ENCODE data around the gene UNC79. TPM values are rescaled to one million over a fixed set of nuclear protein-coding genes. Genes with fewer than 3 reads are reported as not detected.

Gene UNC79
- total RNA-seq, 2 donors from 2014 or later, result 0.05 to 0.09 TPM

DNA sequence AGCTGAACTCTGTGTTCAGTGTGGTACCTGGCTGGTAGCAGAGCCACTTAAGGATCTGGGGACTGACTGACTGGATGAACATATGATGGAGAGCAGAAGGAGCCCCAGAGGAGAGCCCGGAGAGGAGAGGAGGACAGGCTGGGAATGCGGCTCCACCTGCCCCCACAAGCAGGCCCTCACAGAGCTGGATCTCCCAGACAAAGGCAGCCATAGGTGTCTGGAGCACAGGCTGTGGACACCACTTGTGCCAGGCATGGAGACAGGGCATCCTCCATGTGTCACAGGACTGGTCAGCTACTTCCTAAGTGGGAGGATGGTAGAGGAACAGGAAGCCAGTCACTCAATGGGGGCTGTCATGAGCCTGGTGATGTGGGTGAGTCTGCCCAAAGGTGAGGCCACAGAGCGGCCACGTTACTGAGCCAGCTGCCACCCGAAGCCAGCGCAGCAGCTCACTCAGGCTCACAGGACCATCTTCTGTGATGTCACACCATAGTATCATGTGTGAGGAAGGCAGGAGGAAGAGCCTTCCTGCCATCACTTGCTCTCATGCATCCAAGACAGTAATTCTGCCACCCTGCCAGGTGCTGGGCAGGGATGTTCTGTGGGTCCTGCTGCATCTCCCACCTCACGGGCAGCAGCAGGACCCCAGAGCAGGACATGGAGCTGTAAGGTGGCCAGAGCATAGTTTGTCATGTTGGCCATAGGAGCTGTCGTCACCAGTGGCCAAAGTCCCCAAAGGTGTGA lies 285.4 kb downstream of the UNC79 start:
- no peak for DNase-seq (ENCODE audit: low spot score)
- intact Hi-C loops (cut with DNase I), result no loop called here

DNA sequence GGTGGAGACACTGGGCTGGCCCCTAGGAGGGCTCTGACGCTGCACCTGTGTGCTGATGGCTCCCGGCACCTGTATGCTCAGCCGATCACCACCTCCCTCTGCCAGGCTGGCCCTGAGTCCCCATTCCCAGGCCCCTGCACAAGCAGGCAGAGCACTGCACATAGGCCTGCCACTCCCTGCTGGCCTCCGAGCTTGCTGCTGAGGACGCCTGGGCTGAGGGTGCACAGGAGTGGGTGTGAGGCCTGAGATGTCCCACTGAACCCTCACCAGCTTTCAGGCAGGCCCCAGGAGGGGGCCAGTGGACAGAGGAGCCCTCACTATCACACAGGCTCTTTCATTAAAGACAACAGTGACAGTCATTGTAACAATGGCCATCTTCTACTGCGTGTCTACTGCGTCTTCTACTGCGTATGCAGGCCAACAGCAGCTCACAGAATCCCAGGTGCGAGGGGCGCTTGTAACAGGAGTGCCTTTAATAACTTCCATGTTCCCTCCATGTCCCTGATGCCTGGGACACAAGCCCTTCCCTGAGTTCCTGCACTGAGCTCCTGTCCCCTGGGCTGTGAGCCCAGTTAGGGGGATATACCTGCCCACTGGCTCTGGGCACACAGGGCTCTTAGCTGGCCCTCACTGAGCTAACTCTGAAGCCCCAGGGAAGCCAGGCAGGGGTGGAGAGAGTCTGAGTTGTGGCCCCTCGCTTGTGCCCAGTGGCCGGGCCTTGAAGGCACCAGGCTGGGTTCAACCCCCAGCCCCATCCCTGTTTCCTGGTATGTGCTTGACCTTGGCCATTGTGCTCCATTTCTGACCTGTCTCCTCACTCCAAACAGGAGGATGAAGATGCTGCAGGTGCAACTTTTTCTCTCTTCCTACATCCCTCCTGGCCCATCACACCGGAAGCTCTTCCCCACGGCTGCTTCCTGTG lies 286.3 kb downstream of the UNC79 start:
- DNase-seq (ENCODE audit: low spot score), result no peak

DNA sequence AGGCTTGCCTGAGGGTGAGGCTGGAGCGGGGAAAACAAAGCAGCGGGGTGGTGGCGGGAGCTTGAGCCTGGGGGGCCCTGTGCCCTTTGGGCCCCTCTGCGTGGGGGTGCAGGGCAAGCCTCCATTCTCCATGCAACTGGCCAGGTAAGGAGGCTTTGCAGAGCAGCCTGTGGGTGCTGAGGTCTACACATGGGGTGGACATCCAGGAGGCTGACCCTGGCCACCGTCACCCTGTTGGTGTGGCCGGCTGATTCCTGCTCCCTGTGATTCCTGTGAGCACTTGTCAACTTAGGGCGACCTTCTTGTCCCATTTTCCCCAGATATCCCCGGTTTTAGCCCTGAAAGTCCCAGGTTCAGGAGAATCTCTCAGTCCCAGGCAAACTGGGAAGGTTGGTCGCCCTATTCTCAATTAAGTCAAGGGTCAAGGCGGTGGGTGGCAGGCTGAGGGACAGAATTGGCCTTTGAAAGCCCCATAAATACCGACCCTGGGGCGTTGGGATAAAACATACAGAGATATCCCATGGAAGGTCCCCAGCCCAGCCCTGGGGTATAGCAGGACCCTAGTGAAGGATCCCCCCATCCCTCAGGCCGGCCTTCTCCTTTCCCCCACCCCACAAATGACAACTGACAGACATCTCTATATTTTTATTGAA lies 287.1 kb downstream of the UNC79 start:
- no peak for DNase-seq (ENCODE audit: low spot score)
- intact Hi-C loops (cut with DNase I), result no loop called here

More for the DNA sequence above, 286.3 kb downstream of the UNC79 start:
- intact Hi-C loops (cut with DNase I), result no loop called here

DNA sequence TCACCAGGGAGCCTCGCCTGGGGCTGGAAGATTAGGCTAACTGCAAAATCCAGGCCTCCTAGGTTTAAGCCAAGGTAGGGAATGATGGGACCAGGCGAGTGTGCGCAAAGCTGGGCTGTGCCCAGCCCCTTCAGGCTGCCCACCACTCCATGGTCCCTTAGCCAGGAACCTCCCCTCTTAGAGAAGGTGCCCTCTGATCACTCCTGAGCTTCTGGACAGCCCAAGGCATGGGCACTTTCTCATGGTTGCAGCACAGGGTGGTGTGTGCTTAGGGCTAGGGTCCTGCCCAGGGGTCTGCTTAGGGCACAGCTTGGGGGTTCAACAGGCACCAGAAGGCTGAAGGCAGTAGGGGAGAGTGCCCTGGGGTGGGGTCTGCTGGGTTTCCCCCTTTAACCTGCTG lies 288.5 kb downstream of the UNC79 start:
- no peak for DNase-seq (ENCODE audit: low spot score)
- intact Hi-C loops (cut with DNase I), result no loop called here

DNA sequence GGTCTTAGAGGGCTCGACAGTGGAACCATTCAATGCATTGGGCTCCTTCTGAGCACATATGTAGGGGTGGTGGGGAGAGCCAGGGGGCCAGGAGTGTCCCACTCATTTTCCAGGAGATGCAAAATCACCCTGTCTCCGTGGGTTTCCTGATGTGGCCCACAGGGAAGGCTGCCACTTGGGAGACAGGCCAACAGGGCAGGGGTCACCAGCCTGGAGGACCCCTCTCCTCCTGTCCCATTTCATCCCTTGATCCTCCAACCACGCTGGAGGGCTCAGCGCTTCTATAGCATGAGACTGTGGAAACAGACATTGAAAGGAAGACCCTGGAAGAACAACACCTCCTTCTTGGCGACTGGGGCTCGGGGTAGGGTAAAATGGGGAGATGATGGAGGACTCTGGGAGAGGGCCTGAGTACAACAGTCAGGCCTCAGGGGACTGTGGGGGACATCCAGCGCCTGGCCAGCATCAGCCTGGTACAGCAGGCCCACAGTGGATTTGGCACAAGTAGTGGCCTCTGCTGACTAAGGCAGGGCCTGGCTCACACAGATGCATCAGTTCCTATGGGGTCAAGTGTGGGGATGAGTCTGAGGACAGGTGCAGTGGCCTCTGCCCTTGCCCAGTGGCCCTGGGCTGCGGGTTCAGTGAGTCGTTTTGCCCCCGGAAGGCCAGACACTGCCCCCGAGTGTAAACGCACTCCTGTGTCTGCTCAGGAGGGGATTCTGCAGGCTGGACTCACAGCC lies 289.5 kb downstream of the UNC79 start:
- no peak for DNase-seq (ENCODE audit: low spot score)
- intact Hi-C loops (cut with DNase I), result no loop called here

DNA sequence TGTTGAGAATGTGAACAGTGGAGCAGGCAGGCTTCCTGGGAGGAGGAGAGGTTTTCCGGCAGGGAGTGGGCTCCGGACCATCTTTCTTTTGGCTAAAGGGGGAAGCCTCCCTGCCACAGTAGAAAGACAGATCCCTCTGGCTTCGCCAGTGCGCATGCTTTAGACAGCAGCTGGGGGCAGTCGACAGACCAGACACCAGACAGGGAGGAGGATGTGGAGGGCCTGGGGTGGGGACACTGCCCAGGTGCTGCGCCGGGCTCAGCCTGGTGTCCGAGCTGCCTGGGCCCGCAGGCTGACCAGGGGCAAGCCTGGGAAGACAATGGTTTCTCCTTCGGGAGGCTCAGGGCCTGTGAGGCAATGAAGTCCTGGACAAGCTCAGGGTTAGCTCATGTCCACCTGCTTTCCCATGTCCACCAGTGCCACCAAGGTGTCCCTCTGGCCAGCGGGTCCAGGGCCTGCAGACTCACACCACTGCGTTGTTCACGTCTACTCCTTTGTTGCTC lies 290.3 kb downstream of the UNC79 start:
- intact Hi-C loops (cut with DNase I), result loop anchor here in 1 of 2 donors (1.0 kb wide), 1 partner anchor 41 kb away; no protein-coding TSS in a partner anchor
- DNase-seq (ENCODE audit: low spot score), result peak; percentile 66

DNA sequence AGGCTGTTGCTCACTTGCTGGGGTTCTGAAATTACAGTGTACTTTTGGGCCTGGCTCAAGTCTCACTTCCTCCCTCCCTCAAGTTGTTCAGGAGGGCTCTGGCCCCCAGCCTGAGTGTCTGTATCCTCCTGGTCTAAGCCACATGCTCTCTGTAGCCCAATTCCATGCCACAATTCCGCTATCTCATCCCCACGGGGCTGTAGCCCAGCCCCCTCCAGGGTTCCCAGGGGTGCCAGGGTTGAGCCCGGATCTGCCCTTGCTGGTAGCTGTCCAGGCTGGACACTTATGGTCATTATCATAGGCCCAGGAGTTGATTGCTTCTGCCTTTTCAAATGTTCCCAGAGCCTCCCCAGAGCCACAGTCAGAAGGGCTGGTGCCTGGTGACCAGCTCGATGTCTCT lies 292.3 kb downstream of the UNC79 start:
- no peak for DNase-seq (ENCODE audit: low spot score)
- intact Hi-C loops (cut with DNase I), result no loop called here

DNA sequence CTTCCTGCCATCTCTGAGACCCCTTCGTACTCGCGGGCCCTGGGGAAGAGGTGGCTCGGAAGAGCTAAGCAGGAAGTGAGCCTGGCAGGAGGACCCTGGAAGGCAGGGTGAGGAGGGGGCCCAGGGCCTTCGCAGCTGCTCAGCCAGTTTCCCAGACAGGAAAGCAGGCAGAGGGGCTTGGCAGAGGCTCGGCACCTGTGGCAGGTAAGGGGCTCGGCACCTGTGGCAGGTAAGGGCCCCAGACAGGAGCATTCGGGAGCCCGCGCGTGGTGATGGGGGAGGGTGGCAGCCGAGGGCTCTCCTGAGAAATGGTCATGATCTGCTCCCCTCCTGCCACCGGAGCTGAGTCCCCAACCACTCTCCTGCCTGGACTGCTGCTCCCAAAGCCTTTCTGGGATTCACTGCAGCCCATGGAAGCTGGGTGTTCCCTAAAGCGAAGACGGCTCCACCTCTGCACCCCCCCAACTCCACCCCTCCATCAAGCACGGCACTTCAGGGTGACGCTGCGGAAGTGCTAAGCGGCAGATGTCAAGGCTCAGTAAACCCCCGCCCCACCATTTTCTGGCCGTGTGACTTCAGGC lies 294.4 kb downstream of the UNC79 start:
- DNase-seq (ENCODE audit: low spot score), result peak; percentile 68
- intact Hi-C loops (cut with DNase I), result no loop called here

DNA sequence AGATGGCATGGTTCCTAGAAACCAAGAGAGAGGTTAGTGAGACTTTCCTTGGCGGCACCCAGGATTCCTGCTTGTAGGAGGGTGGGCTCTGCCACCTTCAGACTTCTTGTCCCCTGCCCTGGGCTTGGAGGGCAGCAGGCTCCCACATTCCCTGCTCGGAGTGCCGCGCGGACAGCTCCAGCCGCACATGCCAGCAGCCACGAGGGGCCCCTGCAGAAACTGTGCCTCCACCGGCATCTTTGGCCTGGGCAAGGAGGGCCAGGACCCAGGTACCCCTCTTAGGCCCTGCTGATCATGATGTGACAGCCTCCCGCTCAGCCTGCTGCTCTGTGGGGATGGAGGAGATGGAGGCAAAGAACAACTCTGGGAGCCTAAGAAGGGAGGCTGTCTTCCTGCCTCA lies 295.3 kb downstream of the UNC79 start:
- DNase-seq (ENCODE audit: low spot score), result peak; percentile 74
- intact Hi-C loops (cut with DNase I), result no loop called here

DNA sequence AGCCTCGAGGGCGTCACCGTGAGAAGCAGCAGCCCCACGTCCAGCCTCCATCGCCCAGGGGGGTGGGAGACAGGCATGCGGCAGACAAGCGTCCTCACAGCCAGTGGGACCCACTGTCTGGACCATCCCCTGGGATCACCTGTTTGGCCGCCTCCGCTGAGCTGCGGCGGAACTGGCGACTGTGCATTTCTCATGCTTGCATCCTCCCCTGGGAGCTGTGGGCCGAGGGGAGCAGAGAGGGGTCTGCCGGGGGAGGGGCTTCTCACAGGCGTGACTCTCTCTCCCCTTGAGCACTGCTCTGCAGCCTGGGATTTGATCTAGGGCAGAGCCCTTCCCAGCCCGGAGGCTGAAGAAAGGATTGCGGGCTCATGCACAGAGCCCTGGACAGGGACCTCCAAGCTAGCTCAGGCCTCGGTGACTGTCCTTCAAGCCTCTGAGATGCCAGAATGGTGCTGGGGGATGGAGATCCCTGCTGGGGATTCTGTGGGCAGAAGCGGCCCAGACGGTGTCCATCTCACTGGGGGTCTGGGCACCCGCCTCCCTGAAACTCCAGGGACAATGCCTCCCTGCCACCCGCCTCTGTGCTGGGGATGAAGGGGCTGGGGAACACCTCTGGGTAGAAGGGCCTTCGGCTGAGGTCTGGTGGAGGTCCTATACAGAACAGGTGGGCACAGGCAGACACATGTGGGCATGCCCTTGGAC lies 296.5 kb downstream of the UNC79 start:
- DNase-seq (ENCODE audit: low spot score), result peak; percentile 65

DNA sequence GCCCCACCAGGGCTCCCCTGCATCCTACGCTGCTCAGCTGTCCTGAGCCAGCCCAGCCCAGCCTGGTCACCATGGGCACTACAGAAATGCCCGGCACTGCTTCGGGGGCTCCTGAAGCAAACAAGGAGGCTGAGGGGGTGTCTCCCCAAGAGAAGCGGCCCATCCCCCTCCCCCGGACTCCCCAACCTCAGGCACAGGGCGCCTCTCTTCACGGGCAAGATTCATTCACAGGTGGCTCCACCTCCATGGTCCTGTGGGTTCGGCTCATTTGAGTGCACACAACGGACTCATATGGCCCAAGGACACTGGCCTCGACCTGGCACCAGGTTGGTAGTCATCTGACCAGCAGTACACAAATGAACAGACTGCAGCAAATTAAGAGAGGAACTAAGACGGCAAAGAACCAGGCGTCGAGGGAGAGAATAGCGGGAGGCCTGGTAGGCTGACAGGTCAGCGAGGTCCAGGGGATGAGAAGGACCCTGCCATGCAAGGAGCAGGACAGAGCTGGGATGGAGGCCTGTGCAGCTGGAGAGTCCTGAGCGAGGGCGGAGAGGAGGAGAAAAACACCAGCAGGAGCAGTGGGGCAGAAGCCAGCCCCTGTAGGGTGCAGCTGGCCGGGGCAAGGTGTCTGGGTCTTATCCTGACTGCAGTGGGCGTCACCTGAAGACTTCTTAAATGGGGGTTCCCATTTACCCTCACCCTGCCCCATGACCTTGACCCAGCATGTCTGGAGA lies 297.3 kb downstream of the UNC79 start:
- intact Hi-C loops (cut with DNase I), result no loop called here
- DNase-seq (ENCODE audit: low spot score), result peak; percentile 76

More for the DNA sequence above, 296.5 kb downstream of the UNC79 start:
- intact Hi-C loops (cut with DNase I), result no loop called here

DNA sequence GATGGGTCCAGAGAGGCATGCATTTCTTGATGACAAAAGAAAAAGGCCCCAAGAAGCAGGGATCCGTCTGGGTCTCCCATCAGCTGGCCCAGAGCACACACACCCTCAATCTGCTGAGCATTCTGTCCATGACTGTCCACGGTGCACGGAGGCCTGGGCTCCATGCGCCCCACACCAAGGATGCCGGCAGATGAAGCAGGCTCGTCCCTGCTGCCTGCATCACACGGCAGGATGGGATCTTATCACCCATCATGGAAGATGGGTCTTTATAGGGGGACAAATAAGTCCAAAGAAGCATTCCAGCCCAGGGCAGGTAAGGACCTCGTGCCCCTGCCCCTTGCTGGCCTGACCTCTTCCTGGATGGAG lies 297.9 kb downstream of the UNC79 start:
- intact Hi-C loops (cut with DNase I), result no loop called here
- DNase-seq (ENCODE audit: low spot score), result peak; percentile 37

DNA sequence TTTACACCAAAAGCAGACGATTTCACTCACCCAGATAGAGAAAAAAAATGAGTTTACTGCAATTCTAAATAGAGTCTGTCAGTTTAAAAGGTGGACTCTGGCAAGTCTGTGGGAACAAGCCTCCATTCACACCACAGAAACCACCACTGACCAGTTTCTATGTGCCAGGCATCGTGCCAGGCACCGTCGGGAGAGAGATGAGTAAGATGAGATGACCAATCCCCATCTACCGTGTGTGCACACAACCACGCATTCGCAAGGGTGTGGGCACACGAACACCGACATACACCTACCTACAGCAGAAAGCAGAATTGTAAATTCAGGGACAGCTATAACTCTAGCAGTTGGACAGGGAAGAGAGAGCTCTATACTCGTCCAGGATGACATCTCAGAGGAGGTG lies 299.3 kb downstream of the UNC79 start:
- intact Hi-C loops (cut with DNase I), result no loop called here
- DNase-seq (ENCODE audit: low spot score), result no peak

DNA sequence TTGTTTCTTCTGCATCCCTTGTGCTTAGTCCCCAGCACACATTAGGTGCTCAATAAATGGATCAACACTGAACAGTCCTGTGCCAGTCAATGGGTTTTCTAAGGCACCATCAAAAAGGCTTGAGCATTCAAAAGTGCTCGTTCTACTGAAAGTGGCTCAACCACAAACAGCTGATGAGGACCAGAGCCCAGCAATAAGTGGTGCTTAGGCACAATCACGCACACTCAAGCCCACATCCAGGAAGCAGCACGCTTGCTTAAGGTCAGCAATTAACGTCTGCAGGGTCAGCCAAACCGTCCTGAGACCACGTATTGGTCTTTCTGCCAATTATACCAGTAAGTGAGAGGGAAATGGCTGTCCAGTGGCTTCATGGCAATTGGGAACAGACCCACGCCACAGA lies 301.0 kb downstream of the UNC79 start:
- intact Hi-C loops (cut with DNase I), result no loop called here
- DNase-seq (ENCODE audit: low spot score), result no peak

DNA sequence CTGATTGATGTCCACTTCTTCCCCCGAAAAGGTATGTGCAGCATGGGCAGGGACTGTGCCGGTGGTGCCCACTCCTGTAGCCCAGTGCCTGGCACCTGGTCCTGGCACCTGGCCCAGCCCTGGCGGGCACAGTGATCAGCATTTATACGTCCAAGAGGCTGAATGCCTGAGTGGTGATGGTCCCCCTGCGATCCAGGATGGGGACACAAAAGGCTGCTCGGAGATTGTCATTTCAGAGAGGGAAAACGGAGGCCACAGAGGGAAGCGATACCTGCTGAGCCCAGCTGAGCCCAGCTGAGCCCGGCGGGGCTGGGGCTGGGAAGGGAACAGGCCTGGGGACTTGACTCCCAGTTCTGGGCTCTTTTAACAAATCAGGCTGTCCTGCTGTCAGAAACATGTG lies 301.8 kb downstream of the UNC79 start:
- DNase-seq (ENCODE audit: low spot score), result no peak
- intact Hi-C loops (cut with DNase I), result no loop called here

DNA sequence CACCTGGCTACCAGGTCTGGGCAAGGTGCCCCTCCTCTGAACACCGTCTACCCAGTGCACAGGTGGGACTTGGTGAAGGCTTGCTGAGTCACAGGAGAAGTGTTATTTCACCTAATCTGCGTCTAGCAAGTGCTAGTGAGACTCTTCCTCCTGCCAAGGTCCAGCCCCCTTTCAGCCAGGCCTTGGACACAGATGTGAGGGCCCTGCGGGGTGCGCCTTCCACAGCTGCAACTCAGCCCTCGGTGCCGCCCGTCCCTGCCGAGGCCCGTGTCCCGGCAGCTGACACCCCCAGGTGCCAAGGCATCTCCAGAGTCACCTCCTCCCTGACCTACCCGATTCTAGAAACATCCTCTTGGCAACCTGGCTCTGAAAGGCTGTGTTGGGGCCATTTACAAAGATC lies 302.5 kb downstream of the UNC79 start:
- DNase-seq (ENCODE audit: low spot score), result no peak
- intact Hi-C loops (cut with DNase I), result no loop called here

DNA sequence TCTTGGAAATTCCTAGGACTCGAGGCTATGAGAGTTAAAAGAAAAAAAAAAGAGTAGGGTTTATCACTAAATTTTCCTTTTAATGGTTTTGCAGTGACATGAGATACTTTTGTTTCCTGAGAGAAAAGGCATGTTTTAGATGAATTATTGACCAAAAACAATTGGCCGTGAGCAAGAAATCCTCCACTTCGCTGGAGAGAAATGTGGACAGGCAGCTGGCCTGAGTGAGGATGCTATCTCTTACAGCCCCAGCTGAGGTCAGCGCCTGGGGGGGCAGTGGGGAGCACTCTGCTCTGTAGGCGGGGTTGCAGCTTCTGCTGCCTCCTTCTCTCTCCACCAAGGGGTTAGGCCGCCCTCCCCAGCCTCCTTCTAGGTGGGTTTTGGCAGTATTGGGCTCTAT lies 302.9 kb downstream of the UNC79 start:
- DNase-seq (ENCODE audit: low spot score), result no peak
- intact Hi-C loops (cut with DNase I), result no loop called here
